Renal cortex interstitium (tissue), 11 donors: ENCODE measurements around the gene VSNL1. TPM values are rescaled to one million over a fixed set of nuclear protein-coding genes. Genes with fewer than 3 reads are reported as not detected.

Experiments
- DNase-seq, 11 donors: peaks; one replicate each; pipeline ENCODE4 v3.0.0-alpha.2; 2013; ENCODE audit warnings: low read depth in 9 of 11, low spot score in 4 of 11; ENCODE audit errors: extremely low read depth in 1 of 11
- polyA plus RNA-seq, 3 donors: library from polyadenylated mRNA; unstranded; fragments of 120-200 nt; gene quantifications; one replicate each; pipeline ENCODE4 v1.2.1, GENCODE V29; 2013; ENCODE audit not compliant: insufficient read length in 3 of 3

VSNL1 gene
- polyA plus RNA-seq, 3 donors, result 3.8 to 5.2 (median 4.2) TPM

DNA sequence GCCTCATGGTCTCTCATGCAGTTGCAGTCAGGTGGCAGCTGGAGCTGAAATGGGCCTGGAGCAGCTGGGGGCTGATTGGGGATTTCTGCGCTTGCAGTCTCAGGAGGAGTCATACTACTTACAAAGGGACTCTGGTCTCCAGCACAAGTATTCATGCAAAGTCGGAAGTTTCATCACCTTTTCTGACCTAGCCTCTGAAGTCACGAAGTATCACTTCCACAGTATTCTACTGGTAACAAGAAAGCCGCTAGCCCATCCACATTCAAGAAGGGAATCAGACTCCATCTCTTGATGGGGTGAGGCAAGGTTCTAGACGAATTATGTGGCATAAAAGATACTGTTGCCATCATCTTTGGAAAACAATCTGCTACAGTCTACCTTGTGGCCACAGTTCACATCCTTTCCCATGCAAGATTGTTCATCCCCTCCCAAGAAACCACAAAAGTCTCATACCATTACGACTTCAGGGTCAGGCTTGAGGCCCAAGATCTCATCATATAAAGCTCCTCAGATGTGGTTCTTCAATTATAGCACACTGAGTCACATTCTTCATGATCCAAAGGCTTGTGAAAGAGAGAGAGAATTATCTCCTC is 117.9 kb downstream of the VSNL1 start:
- no peak for DNase-seq

DNA sequence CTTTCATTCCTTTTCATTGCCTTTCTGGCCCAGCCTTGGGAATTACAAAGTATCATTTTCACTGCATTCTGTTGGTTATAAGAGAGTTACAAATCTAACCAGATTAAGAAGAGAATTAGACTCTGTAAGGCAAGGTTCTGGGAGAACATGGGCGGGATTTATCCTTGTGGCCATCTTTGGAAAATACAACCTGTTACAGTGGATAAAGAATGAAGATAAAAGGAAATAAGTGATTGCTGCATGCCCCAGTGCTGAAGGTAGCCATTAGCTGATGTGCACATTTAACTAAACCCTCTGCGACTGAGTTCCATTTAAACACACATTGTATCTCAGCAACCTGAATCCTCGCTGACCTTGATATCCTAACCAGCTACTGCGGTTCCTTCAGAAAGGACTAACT is 119.7 kb downstream of the VSNL1 start:
- no peak for DNase-seq

DNA sequence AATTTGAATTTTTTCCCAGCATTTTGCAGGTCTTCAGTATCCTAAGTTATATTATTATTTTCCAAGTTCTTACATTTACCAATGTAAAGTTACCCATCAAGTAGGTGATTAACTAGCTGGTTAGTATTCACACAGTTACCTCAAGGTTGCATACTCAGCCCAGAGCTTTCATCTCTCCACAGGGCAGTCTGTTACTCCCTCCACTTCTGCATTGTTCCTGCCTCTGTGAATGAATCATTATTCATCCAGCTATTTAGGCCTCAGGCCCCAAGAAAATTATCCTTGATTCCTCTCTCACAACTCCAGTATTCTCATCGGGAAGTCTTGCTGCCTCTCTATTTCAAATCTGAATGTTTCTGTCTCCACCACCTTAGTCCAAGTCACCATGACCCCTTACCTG is 121.0 kb downstream of the VSNL1 start:
- DNase-seq, result no peak

DNA sequence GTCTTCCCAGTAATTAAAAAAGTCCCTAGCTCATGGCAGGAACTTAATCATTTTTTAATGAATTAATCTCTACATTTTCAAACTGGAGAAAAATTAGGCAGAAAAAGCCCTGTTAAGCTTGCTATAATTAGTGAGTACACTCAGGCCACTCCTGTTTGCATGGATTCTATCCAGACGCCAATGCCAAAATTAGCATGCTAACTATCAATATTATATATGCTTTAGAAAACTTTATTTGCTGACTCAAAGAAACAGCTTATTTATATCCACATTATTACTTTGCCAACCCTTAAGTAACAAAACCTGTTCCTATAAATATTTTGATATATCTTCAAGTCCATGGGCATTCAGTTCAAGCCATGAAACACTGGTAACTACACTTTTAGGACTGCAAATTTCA is 122.2 kb downstream of the VSNL1 start:
- no peak for DNase-seq

DNA sequence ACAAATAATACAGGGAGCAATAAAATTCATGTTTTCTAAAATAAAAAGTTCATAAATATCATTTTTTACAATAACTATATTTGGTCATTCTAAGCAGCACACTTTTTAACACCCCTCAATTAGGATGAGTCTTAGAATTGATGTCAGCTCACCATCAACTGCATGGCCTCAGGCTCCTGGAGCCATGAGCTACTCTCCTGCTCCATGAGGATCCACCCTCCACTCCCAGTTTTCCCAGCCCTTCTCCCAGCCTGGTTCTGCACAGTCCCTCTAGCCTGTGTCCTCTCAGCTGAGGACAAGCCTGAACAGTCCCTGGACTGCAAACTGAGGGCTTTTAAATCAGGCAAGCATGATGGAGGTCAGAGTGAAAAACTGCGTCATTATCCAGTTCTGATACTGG is 124.0 kb downstream of the VSNL1 start:
- no peak for DNase-seq

DNA sequence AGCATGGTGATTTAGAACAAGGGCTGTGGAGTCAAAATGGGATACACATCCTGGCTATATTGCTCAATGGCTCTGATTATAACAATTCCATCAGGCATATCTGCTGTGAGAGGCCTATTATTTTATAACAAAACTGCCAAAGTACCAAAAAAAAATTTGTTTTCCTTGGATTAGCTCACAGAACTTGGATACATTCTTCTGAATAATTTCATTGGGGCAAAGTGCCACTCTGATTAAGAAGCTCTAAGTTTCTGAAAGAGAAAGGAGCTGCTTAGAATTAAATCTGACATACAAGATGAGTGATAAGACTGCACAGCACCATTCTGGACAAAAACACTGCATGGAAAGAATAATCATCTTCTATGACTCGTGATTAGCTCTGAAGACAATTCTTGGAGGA is 127.4 kb downstream of the VSNL1 start:
- no peak for DNase-seq

DNA sequence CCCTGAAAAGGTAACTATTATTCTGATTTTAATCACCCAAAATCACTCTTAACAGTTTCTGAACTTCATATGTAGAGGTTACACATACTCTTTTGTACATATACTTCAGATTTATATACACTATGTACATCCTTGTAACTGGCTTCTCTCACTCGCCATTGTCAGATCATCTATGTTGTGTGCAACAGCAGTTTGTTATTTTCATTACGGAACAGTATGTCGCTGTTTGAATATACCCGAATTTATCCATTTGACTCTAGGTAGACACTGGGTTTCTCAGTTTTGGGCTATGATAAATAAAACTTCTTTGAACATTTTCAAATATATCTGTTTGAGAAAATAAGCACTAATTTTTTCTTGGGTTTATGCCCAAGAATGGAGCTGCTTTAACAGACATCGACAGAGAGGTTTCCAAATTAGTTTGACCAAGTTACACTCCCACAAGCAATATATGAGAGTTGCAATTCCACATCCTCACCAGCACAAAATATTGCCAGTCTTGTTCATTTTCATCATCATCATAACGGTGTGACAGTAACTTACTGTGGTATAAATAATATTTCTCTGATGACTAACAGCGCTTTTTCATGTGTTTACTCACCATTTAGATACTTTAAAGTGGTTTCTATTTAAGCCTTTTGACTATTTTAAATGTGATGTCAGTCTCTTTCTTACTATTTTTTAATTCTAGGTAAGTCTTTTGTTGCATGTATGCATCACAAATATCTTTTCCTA is 132.3 kb downstream of the VSNL1 start:
- DNase-seq, result no peak

DNA sequence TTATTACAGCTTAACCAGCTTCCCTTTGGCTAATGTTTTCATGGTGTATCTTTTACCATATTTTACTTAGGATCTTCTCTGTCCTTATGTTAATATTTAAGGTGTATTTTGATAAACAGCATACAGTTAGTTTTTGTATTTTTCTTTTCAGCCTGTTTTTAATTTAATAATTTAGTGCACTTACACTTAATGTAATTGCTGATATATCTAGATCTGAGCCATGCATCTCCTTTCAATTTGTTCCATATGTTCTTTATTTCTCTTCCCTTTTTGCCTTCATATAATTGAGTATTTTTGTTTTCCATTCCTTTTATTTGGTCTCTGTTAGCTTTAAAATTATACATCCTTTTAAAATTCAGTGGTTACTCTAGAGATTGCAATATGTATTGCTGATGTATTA is 134.3 kb downstream of the VSNL1 start:
- DNase-seq, result no peak

DNA sequence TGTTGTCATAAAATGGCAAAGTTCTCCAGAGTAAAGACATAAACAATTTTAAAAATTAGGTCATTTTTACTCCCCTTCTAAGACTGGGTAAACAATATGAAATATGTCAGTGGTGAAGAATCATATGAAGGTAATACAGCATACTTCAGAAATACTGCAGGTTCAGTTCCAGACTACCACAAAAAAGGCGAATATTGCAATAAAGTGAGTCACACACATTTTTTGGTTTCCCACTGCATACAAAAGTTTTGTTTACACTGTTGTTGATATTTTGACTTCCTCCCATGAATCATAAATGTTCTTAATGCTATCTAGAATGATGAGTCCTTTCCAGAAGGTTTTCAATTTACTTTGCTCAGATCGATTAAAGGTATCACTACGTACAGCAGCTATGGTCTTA is 139.6 kb downstream of the VSNL1 start:
- DNase-seq, result no peak

DNA sequence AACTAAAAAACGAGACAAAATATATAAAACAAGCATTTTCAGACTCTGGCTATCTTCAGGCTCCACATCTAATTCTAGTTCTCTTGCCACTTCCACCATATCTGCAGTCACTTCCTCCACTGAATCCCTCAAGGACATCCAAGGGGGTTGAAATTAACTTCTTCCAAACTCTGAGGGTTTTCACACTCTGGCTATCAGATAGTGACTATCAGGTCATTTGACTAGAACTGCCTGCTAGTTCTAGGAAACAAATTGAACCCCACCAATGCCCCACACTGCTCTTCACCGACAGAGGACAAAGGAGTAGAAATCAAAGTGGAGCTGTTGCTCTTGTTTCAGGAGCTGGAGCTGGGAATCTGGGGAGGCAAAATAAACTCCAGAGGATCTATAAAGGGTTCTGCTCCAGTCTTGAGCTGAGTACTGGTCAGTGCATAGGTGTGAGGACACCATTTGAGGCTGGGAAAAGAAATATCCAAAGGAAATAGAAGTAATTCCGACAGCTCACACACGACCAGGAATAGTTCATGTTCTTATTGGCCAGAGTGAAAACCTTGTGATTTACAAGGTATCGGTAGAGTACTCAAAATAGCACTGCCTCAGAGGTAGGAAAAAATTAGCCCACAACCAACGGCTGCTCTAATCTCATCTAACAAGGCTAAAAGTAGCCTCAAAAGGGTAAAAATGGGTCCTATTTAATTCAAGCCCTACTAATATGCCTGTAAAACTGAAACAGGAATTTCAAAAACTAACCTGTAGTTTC is 141.8 kb downstream of the VSNL1 start:
- DNase-seq, result no peak

DNA sequence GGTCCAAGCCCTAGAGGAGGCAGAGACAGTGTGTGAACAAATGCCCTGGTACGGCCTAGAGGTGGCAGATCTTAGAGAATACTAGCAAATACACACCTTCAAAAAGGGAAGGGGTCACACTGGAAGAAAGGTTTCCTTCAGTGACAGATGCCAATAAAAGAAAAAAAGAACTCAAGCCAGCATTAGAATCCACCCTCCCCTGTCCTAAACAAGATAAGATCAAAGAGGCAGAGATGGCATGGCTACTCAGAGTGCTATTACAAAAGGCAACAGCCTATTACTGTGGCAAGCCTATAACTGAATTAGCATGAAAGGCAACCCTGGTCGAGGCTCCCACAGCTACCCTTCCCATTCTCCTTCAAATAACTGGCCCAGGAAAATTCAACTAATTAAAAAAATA is 143.5 kb downstream of the VSNL1 start:
- DNase-seq, result no peak

DNA sequence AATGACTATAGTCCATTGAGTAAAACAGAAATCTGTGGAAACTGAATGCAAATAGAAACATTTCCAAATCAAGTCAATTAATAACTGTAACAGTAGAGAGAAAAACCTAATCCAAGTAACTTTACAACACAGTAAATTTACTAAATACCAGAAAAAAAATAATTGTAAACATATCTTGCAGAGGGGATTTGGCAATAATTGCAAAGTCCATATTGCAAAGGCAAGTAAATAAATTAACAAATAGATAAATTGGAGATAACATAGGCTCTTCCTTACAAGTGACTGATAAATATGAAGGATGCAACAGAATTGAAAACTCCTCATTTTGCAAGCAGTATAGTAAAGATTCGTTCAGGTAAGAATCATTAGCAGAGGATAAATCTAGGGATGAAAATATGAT is 148.1 kb downstream of the VSNL1 start:
- no peak for DNase-seq

DNA sequence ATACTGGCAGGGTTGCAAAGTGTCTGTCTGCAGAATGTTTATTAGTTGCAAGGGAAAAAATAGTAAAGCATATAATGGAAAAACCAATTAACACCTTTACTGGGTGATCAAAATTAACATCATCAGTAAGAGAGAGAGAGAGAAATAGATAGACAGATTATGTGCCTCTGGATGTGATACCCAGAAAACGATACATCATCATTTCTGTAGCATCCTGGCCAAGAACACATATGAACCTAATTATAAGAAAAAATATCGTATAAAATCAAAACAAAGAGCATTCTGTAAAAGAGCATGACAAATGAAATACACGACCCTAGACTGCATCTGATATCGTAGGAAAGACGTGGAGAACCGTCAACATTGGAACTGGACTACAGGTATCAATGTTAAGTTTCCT is 148.5 kb downstream of the VSNL1 start:
- no peak for DNase-seq

DNA sequence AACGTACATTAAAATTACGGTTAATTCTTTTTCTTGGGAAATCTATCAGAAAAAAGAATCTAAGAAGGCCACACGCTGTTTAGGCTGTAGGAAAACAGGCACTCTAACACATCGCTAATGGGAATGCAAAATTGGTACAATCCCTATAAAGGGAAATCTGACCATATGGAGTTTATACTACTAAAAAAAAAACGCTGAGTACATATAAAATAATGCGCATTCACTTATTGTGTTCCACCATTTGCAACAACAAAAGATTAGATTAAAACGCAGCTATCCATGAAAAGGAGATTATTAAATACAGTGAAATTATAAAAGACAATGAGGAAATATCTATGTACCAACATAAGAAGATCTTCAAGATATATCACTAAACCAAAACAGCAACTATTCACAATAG is 150.3 kb downstream of the VSNL1 start:
- no peak for DNase-seq

Other genes with a start within 250 kb of the VSNL1 start
- under 1 TPM; 0.17 to 0.23 (median 0.17) TPM for gene RAD51AP2, start 22.3 kb upstream of the VSNL1 start, polyA plus RNA-seq
- 10 to 100 TPM; 33.1 to 39.8 (median 33.9) TPM for gene SMC6, start 213.1 kb downstream of the VSNL1 start, polyA plus RNA-seq
- 10 to 100 TPM; 11.9 to 14.1 (median 12.0) TPM for gene GEN1, start 213.4 kb downstream of the VSNL1 start, polyA plus RNA-seq